ENCODE data around the gene CHCHD4.
"Not testable (repeated sequence)": the region's sequence is repeated elsewhere in the genome, so short reads cannot be mapped to it uniquely, and the experiment has no call there.

The CHCHD4 gene

DNA sequence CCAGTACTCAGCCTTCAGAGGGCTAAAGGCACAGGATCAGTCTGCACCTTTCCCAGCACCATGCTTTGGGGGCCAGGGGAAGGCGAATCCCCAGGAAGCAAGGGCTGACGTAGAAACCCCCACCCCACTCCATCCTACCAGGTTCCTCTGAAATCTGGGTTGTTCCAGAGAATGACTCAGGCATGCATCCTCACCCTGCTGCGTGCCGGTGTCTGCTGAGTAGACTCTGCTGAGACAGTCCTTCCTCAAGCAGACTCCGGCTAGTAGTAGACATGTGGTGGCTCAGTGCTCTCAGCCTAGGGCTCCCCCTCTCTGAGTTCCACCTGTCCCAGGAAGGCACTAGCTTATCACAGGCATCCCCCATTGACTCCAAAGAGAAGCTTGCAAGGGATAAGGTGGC, 9.2 kb upstream of the CHCHD4 start:
- DNase-seq: no peak

DNA sequence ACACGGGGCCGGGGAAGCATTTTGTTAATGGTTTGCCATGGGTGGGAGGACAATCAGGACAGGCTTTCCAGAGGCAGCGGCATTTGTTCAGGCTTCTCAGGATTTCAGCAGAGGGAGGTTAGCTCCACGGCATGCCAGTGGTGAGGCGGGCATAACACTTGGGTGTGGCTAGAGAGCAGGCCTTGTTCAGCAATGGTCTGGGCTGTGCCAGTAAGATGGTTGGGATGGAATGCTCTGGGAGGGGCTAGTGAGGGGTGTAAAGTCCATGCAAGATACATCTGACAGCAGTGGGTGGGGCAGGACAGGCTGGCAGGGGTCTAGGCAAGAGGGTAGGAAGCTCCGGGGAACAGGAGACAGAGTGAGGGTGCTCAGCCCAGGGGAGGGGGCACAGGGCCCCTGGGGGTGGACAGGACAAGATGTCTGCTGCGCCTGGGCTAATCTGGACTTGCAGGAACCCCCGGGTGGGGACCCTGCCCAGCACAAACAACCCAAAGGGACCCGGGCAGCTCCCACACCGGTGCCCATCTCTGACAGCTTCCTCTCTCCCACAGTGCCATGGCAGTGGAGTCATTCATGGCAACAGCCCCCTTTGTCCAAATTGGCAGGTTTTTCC, 8.6 kb upstream of the CHCHD4 start:
- no peak for DNase-seq

DNA sequence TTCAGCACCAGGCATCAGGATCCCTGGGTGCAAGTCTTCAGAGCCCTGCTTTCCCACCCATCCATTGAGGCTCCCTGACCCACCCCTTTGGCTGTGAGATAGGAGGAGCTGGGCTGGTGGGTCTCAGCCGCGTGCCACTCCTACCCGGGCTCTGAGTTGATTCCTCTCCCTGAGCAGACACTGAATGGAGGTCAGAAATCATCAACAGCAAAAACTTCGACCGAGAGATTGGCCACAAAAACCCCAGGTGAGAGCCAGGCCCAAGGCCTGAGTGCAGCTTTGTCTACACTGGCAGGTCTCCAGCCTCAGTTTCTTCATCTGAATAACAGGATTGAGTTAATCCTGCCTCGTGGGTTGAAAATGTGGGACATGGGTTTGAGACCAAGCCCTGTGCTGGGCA, 8.0 kb upstream of the CHCHD4 start:
- no peak for DNase-seq

DNA sequence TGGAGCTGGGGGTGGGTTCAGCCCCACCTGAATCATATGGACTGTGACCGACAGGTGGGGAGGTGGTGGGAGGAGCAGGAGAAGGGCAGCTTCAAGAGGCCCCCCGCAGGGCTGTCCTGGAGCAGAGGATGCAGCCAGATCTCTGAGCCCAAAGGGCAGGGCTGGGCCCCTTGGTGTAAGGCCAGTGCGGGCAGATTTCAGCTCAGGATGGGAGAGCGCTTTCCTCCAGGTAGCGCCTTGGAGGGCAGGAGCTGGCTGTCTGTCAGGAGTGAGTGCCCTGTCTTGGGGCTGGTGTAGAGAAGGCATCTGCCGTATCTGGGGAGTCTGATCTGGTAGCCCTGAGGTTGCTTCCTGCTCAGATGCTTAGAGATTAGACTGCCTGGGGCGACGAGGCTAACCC, 7.5 kb upstream of the CHCHD4 start:
- DNase-seq: no peak

DNA sequence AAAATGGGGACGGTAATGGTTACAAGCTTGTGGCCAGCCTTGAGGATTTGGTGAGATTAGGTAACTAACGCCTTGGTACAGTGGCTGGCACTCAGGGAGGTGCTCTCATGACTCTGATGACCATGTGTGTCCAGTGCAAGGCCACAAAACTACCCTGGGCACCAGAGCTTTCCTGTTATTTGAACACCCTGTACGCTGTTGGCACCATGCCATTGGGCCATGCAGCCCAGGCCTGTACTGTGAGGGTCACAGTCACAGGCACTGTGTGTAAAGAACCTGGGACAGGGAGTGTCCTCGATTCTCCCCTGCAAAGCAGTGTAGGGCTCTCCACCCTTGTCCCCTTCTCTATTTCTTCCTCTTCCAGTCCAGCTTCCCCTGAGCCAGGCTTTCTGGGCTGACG, 6.5 kb upstream of the CHCHD4 start:
- no peak for DNase-seq

DNA sequence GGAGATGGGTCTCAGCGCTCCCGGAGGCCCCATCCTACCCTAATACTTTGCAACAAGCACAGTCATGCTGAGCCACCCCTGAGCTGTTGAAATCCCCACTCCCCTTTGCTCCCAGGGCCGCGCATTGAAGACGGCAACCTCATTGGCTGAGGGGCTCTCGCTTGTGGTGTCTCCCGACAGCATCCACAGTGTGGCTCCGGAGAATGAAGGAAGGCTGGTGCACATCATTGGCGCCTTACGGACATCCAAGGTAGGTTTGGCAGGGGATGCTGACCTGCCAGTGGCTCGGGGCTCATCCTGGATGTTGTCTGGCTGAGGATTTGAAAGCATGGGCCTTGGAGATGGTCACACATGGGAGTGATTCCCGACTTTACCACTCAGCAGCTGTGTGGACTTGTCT, 6.0 kb upstream of the CHCHD4 start:
- DNase-seq: no peak

DNA sequence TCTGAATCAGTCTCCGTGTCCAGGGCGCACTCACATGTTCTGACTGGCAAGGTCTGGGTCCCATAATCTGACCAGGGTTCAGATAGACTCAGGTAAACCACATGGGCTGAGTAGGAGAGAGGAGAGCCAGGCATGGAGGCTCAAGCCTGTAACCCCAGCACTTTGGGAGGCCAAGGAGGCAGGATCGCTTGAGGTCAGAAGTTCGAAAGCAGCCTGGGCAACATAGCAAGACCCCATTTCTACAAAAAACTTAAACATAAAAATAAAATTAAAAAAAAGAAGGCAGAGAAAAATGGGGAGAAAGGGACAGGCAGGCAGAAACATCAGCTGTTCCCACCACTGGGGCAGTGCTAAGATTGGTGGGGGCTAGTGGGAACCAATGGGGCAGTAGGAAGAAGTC, 5.6 kb upstream of the CHCHD4 start:
- no peak for DNase-seq

DNA sequence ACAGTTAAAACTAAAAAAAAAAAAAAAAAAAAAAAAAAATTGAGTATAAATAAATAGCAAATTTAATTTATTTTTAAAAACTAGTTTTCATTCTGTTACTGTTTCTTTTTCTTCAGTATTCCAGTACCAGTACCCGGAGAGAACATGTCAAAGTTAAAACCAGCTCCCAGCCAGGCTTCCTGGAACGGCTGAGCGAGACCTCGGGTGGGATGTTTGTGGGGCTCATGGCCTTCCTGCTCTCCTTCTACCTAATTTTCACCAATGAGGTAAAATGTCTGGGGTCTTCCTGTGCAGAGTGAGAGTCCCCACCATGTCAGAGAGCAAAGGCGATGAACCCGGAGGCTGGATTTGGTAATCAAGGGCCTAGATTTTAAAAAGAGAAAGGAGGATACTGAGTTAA, 4.6 kb upstream of the CHCHD4 start:
- DNase-seq: no peak

DNA sequence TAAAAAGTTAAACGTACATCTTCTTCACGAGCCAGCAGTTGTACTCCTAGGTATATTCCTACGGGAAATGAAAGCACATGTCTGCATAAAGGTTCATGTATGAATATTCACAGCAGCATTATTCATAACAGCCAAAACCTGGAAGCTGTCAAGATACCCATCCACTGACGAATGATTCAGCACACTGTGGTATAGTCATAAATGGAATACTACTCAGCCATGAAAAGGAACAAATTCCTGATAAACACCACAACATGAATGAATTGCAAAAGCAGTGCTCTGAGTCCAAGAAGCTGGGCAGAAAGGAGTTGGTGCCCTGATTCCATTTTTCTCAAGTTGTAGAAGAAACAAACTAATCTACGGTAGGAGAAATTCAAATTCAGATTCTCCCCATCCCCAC, 4.1 kb upstream of the CHCHD4 start:
- no peak for DNase-seq

DNA sequence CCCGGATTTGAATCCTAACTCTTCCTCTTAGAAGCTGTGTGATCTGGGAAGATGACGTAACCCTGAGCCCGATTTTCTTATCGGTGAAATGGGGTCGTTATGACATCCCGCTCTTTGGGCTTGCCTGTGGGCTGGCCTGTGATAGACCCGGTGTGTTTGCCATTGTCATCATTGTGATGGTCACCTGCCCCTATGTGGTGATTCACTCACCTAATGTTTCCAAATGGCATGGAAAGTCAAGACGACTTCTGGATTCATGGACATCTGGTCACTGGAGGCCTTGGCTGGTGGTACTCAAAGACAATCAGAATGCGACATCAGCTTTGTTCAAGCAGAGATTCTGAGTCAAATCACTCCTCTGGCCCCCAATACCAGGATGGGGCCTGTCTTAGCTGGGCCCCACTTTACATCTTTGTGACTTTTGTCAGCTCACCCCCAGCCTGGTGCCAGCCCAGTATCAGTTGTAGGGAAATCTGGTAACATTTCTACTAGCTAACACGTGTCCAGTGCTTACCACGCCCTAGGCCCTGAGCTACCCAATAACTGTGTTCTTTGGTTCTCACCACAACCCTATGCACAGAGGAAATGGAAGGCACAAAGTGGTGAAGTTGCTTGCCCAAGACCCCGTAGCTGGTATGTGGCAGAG, 3.0 kb upstream of the CHCHD4 start:
- DNase-seq: no peak

DNA sequence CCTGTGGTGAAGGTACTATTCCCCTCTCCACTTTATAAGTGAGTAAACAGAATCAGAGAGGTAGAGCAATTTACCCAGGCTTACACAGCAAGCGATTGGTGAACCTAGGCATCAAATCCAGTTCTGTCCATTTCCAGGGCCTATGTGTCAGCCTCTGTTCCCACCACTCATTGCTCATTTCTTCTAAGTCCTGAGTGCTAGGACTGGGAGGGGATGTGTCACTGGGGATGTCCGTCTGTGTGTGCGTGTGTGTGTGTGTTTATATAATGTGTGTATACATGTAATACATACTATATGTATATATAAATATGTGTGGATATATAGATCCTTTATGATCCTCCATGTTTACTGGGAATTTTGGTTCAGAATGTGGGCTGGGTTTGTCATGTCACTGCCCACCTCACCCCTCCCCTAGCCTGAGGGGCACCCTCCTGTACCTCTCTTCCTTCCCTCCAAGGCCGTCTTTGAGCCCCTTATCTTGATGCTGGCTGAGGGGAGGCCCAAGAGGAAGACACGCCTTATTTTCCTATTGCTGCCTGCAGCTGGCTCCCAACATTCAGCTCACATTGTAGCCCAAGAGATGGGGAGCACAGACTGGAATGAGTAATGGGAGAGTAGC, 2.3 kb upstream of the CHCHD4 start:
- no peak for DNase-seq

DNA sequence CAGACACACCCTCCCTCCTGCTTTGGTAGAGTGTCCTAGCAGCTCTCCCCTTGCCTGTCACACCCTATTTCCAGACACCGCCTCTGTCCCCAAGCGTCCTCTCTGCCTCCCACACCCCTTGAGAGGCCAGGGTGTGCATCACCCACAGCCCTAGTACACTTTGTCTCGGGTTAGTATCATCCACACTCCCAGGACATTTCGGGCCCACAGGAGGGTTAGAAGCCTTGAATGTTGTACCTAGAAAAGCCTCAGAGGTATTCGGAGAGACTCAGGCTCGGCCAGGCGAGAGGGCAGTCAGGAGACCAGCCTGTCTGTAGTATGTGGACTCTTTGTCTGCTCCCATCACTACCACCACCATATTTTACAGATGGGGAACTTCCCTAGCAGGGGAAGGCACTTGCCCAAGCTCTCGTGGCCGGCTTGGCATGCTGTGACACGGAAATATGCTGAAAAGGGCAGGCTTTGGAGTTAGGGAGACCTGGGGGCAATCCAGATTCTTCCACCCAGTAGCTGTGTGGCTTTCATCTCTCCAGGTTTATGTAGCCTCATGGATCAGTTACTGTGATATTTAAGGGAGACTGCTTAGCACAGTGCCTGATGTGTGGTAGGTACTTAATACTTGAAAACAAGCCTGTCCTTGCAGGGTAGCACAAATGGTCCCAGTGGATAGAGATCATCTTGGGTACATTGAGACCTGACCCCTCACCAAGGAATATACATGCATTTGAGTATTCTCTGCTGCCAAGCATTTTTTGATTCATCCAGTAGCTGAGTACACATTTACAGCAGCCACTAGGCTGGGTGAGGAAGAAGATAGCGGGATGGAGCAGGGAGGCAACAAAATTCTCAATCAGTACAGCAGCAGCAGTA, 1.6 kb upstream of the CHCHD4 start:
- DNase-seq: no peak

DNA sequence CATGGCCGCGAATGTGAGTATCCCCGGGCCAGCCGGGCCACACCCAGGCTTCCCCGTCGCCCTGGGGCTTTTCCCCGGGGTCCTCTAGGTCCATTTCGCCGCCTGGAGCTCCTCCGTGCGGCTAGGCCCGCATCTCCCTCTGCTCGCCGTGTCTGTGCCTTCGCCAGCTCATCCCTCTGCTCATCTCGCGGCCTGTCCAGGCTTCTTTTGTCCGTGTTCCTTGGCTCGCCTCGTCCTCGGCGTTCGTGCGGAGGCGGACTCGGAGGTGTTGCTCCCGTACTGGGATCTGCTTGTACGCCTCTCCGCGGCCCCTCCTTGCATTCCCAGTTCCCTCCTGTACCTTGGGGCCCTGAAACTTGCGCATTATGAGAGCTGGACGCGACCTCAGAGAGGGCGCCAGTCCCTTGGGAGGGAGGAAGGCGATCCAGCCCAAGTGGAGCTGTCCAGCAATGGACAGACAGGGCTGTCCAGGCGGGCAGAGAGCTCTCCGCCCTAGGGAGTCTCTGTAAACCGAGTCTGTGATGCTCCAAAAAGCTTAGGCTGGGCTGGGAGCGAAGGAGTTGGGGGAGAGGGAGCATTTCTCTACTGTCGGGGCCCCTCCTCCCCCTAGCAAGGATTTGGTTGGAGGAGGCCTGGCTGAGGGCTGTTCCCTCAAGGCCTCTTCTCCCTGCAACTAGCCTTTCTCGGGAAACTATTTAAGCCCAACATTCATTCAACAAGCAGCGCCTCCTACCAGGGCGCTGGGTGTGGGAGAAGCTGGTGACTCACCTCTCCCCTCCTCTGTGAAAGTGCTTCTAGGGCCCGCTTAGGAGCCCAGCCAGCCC, 735 bp upstream of the CHCHD4 start:
- peak; percentile 75 for DNase-seq

DNA sequence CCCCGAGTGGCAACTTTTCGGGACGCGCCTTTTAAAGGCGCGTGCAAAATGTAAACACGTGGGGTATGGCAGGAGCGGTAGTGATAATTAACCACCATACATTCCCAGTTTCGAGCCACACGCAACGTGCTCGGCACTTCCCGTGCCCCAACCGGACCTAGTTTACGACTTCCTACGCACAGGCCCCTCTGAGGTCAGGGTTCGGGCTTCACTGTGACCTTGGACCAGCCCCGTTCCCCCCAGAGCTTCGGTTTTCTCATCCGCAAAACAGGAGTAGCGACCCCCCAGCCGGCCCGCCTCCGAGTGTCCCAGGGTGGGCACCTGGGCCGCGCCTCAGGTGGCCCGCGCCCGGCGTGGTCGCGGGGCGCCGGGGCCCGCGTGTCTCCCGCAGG, 451 bp downstream of the CHCHD4 start:
- DNase-seq: peak; percentile 78

DNA sequence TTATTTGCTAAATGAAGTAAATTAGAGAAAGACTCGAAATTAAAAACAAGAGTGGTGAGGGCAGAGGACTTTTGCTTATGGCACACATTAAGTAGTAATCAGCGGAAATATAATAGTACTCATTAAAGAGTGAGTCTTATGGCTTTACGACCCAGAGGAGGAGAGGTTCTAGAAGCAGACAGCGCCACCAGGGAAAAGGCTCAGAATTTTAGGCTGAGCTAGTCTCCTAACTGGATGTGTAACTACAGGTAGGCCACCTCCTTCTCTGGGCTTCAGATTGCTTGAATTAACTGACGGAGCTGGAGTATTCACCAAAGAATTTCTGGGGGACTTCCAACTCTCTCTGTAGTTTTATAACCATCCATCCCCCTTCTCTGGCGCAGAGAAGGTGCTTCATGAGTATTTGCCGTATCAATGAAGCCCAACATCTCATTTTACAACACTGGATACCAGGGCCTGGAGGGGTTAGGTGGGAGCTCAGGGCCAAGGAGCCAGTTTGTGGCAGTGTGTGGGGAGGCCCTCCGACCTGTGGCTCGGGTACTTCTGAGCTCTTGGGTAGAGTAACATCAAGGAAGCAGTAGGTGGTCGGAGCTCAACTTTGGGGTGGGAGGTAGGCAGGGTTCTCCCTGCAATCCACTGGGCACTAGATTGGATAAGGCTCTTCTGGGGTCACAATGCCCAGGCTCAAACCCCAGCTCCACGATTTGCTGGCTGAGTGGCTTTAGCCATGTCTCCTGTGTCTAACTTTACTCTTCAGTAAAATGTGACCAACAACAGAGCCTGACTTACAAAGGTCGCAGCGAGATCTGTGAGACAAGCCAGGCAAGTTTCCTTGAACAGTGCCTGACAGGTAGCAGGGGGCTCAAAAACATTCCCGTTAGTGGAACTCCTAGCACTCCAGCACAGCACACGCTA, 1.1 kb downstream of the CHCHD4 start:
- DNase-seq: no peak

DNA sequence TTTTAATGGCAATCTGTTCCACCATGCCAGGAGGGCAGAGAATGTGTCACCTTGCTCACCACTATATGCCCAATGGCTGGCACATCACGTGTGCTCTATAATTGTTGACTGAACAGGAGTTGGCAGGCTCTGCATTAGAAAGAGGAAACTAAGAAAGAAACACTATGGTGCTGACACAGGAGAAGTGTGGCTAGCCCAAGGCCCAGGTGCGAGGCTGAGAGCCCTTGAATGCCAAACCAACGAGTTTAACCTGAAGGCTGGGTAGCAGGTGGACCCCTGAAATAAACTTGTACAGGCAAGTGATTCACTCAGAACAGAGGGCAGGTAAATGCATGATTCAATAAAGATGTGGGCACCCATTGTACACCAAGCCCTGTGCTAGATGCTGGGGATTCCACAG, 2.4 kb downstream of the CHCHD4 start:
- no peak for DNase-seq

DNA sequence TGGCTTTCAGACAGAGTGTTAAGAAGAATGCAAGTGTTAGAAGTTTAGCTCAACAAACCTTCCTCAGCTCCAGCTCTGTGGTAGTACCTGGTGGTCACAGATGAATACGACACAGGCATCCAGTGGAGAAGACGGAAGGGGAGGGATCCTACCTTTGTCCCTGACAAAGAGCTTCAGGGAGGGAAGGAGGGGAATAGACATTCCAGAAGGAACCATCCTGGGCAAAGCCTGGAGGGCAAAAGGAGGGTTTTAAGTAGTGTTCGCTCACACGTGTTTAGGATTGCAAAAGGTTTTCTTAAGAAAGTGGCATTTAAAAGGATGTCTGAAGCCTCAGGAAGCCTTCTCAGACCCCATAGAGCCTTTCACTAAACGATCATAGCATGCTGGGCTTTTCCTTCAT, 2.8 kb downstream of the CHCHD4 start:
- no peak for DNase-seq

DNA sequence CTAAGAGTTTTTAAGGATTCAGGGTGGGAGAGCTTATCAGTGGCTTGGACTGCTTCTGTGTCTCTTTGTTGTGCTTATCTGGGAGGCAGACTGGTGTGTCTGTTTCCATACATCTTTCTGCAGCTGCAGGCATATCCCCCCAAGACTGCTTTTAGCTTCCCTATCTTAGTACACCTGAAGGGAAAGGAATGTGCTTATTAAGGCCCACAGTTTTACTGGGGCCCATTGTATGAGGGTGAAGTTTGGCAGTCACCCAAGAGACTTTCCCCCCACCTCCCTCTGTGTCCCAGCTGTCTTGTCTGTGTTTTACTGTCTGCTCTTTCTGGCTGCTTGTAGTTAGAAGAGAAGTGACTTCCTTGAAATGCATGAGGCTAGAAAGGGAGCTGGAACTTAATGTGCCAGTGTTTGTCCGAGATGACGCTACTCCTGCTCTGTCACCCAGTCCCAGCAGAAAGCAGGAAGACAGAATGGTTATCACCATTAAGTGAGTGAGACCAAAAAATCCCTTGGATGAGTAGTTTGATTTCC, 3.7 kb downstream of the CHCHD4 start:
- DNase-seq: not testable (repeated sequence)

DNA sequence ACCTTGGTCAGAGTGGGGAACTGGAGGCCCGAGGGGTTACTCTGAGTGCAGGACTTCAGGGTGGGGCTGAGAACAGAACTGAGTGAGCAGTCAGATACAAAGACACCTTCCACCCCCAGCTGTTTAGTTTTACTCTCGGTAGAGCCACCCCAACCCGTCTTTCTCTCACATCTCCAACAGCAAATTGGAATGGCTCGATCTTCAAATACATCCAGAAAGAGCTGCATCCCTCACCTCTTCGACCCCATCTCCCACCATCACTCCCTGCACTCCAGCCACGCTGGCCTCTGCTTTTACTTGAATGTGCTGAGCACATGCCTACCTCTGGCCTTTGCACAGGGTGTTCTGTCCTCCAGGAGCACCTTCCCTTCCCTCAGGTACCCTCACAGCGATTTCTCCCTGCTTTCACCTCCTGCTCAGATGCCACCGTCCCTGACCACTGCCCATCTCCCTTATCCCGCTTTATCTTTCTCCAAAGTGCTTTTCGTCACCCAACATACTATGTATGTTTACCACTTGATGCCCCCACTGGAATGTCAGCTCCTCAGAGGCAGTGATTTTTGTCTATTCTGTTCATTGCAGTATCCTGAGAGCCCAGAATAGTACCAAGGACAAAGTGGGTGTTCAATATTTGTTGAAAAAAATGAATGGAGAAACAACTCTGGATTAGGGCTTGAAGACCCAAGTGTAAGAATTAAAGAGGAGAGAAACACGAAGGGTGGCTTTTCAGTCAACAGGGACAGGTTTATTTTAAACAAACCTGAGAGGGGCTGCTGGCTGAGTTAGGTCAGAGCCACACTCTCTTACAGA, 4.4 kb downstream of the CHCHD4 start:
- DNase-seq: no peak

DNA sequence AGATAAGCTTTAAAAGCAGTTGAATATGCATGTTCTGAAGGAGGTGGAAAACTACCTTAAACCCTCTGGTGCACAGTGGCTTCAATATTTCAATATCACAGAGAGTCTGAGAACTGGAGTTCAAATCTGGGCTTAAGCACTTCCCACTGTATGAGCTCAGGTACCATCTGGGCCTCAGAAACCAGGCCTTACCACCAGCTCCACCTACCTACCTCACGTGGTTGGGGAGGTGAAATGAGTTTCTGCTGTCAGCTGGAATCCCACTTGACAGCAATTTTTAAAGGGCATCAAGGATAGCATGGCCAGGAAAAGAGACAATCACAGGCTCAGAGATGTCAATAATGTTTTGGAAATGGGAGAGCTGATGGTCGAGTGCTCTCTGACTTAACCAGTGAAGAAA, 5.0 kb downstream of the CHCHD4 start:
- DNase-seq: no peak
